Measurements from ENCODE around the gene ITGAL.

The ITGAL gene

GRCh38 chr16:30541502-30542329, 69.2 kb downstream of the ITGAL start:
- DNase-seq (ENCODE audit: low read depth, low spot score): no peak

GRCh38 chr16:30543067-30543466, 70.5 kb downstream of the ITGAL start:
- DNase-seq (ENCODE audit: low read depth, low spot score): no peak

- DNase-seq (ENCODE audit: low read depth, low spot score): no peak
Observed at GRCh38 chr16:30546115-30546514, 73.6 kb downstream of the ITGAL start.

GRCh38 chr16:30548416-30549253, 76.1 kb downstream of the ITGAL start:
- DNase-seq (ENCODE audit: low read depth, low spot score): no peak

GRCh38 chr16:30551781-30552180, 79.2 kb downstream of the ITGAL start:
- peak; percentile 44 for DNase-seq (ENCODE audit: low read depth, low spot score)

- DNase-seq (ENCODE audit: low read depth, low spot score): no peak
Observed at GRCh38 chr16:30552956-30553355, 80.4 kb downstream of the ITGAL start.

- DNase-seq (ENCODE audit: low read depth, low spot score): no peak
Observed at GRCh38 chr16:30553393-30553899, 80.9 kb downstream of the ITGAL start.

GRCh38 chr16:30554557-30555314, 82.2 kb downstream of the ITGAL start:
- DNase-seq (ENCODE audit: low read depth, low spot score): no peak

- DNase-seq (ENCODE audit: low read depth, low spot score): no peak
Observed at GRCh38 chr16:30555315-30556124, 83.0 kb downstream of the ITGAL start.

- DNase-seq (ENCODE audit: low read depth, low spot score): no peak
Observed at GRCh38 chr16:30556125-30556473, 83.6 kb downstream of the ITGAL start.

GRCh38 chr16:30557707-30557956, 85.1 kb downstream of the ITGAL start:
- DNase-seq (ENCODE audit: low read depth, low spot score): no peak

- peak; percentile 97 for DNase-seq (ENCODE audit: low read depth, low spot score)
Observed at GRCh38 chr16:30557957-30558788, 85.6 kb downstream of the ITGAL start, which contains the start of gene ZNF764. Gene ZNF764 (minus strand): TSS chr16:30558374. CDS start chr16:30558182, 192 bp downstream.

- no peak for DNase-seq (ENCODE audit: low read depth, low spot score)
Observed at GRCh38 chr16:30558789-30559377, 86.3 kb downstream of the ITGAL start.

- no peak for DNase-seq (ENCODE audit: low read depth, low spot score)
Observed at GRCh38 chr16:30559690-30560089, 87.1 kb downstream of the ITGAL start.

- no peak for DNase-seq (ENCODE audit: low read depth, low spot score)
Observed at GRCh38 chr16:30561089-30561816, 88.7 kb downstream of the ITGAL start.

GRCh38 chr16:30562021-30562420, 89.5 kb downstream of the ITGAL start:
- DNase-seq (ENCODE audit: low read depth, low spot score): no peak

- no peak for DNase-seq (ENCODE audit: low read depth, low spot score)
Observed at GRCh38 chr16:30565526-30565925, 93.0 kb downstream of the ITGAL start.

- no peak for DNase-seq (ENCODE audit: low read depth, low spot score)
Observed at GRCh38 chr16:30565984-30566383, 93.4 kb downstream of the ITGAL start.

GRCh38 chr16:30566531-30566930, 94.0 kb downstream of the ITGAL start:
- DNase-seq (ENCODE audit: low read depth, low spot score): no peak
